IPS DF 19.7 (cell line): Measurements from ENCODE around the gene MAN1A2.
"Not testable (repeated sequence)": the region's sequence is repeated elsewhere in the genome, so short reads cannot be mapped to it uniquely, and the experiment has no call there.

Experiments
- DNase-seq: peaks from one replicate; pipeline ENCODE4 v3.0.0-alpha.2; 2013; ENCODE audit warnings: low read depth, low spot score

Gene MAN1A2

GRCh38 chr1:117556976-117557375, 189.7 kb downstream of the MAN1A2 start:
- no peak for DNase-seq

- not testable (repeated sequence) for DNase-seq
Measured at GRCh38 chr1:117558451-117558850, 191.2 kb downstream of the MAN1A2 start.

- DNase-seq: no peak
Measured at GRCh38 chr1:117559139-117559538, 191.9 kb downstream of the MAN1A2 start.

GRCh38 chr1:117559985-117560384, 192.7 kb downstream of the MAN1A2 start:
- DNase-seq: no peak

- no peak for DNase-seq
Measured at GRCh38 chr1:117561071-117561470, 193.8 kb downstream of the MAN1A2 start.

GRCh38 chr1:117561551-117561950, 194.3 kb downstream of the MAN1A2 start:
- no peak for DNase-seq

- no peak for DNase-seq
Measured at GRCh38 chr1:117562581-117563491, 195.6 kb downstream of the MAN1A2 start.

- DNase-seq: no peak
Measured at GRCh38 chr1:117563492-117563875, 196.2 kb downstream of the MAN1A2 start.

- DNase-seq: no peak
Measured at GRCh38 chr1:117564227-117565075, 197.2 kb downstream of the MAN1A2 start.

GRCh38 chr1:117565076-117565556, 197.9 kb downstream of the MAN1A2 start:
- no peak for DNase-seq

- DNase-seq: no peak
Measured at GRCh38 chr1:117565745-117566455, 198.7 kb downstream of the MAN1A2 start.

GRCh38 chr1:117566556-117566955, 199.3 kb downstream of the MAN1A2 start:
- no peak for DNase-seq

GRCh38 chr1:117567435-117567834, 200.2 kb downstream of the MAN1A2 start:
- no peak for DNase-seq

- DNase-seq: no peak
Measured at GRCh38 chr1:117567976-117568375, 200.7 kb downstream of the MAN1A2 start.

- no peak for DNase-seq
Measured at GRCh38 chr1:117568999-117569398, 201.8 kb downstream of the MAN1A2 start.

- DNase-seq: no peak
Measured at GRCh38 chr1:117569856-117570255, 202.6 kb downstream of the MAN1A2 start.

- DNase-seq: no peak
Measured at GRCh38 chr1:117570988-117571409, 203.8 kb downstream of the MAN1A2 start.

GRCh38 chr1:117571496-117571895, 204.2 kb downstream of the MAN1A2 start:
- DNase-seq: no peak

GRCh38 chr1:117572546-117572945, 205.3 kb downstream of the MAN1A2 start:
- no peak for DNase-seq

- no peak for DNase-seq
Measured at GRCh38 chr1:117573386-117574023, 206.3 kb downstream of the MAN1A2 start.

- no peak for DNase-seq
Measured at GRCh38 chr1:117574161-117574835, 207.0 kb downstream of the MAN1A2 start.
